ENCODE results near the gene DENND6B. TPM values are rescaled to one million over a fixed set of nuclear protein-coding genes. Genes with fewer than 3 reads are reported as not detected.

DENND6B gene
- total RNA-seq, 5 donors from 2014 or later (not counting 1 experiment from before 2014, with no cell fraction given): 2.1 to 5.0 (median 3.5) TPM

DNA sequence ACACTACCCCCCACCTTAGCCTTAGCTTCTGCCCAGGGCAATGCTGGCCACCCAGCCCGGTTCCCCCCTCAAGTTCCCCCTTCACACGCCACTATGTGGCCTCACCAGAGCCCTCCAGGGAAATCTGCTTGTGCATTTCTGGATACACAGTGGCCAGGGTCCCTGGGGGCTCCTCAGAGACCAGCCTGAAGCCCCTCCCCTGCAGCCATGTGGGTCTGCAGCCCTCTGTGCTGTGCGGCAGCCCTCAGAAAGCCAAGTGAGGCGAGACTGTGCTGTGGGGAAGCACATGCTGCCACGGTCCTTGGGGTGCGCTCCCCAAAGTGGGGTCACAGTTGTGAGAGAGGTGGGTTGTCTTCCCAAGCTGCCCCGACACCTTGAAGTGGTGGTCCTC is 17.2 kb downstream of the DENND6B start:
- CTCF ChIA-PET: no interaction called here
- no peak overlapping the region for H3K4me3 ChIP-seq (ENCODE audit: control insufficient read depth in 1 of 2, extremely low read depth in 1 of 2, low read length in 1 of 2)
- POLR2A ChIA-PET: no interaction called here
- no peaks in the 10 kb centered on the region for H3K9me3 ChIP-seq
- Mint-ChIP-seq H3K27me3 (peaks cover 5 to 12% of the 10 kb centered on the region in 2 donors), H3K4me1 (peaks cover 10 to 19% (median 15%) of the 10 kb centered on the region in 3 donors), H3K9me3 (no peaks in the 10 kb centered on the region), H3K4me3 (no peak overlapping the region), H3K27ac (no peak overlapping the region), H3K36me3 (no peaks in the 10 kb centered on the region)
- no peaks in the 10 kb centered on the region for H3K36me3 ChIP-seq (ENCODE audit: control insufficient read depth in 2 of 2, extremely low read depth in 1 of 2, insufficient read depth in 1 of 2, low read length in 1 of 2)
- DNase-seq (no peak), ATAC-seq (replicated peaks in 1 of 4) (no peak)
- H3K4me1 ChIP-seq (ENCODE audit: control insufficient read depth in 1 of 2, extremely low read depth in 1 of 2, insufficient read depth in 2 of 2, low read length in 2 of 2): peaks cover 8 to 37% of the 10 kb centered on the region in 2 experiments
- H3K27me3 ChIP-seq (replicated peaks in 1 of 2; ENCODE audit: control insufficient read depth in 2 of 2, extremely low read depth in 1 of 2, insufficient read depth in 2 of 2, low read length in 1 of 2): peaks cover 0 to 37% of the 10 kb centered on the region in 2 experiments
- no peak overlapping the region for H3K27ac ChIP-seq (ENCODE audit: low read length)
- 83% methylated on average over 7 of the region's 7 CpGs for WGBS (ENCODE audit: insufficient coverage)

DNA sequence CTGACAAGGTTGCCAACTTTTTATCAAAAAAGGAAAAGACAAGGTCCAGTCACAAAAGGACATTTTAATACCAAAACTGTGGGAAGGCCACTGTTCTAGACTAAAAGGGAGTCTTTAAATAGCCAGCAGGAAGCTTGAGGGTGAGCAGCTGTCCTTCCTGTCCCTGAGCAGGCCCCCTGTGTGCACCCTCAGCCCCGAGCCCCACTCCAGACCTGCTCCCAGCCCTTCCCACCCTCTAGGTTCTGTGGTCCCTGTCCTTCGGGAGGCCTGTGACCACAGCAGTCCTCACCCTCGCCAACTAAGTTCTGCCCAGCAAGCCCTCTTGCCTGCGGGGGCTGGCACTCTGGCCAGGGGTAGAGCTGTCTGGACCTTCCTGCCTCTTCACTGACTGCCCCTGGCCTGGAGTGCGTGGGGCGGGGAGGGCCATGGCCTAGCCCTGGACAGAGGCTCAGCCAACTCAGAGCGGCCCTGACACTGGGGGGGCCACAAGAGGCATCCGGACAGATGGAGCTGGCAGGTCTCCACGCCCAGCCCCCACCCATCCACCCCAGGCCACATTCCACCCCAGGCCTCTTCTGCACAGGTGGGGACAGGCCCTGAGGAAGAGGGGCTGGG is 17.7 kb downstream of the DENND6B start:
- peaks cover 5 to 16% (median 10%) of the 10 kb centered on the region in 3 donors for H3K4me1 Mint-ChIP-seq
- Histone ChIP-seq H3K27ac (ENCODE audit: low read length) (no peak overlapping the region), H3K4me1 (ENCODE audit: control insufficient read depth in 1 of 2, extremely low read depth in 1 of 2, insufficient read depth in 2 of 2, low read length in 2 of 2) (peaks cover 6 to 32% of the 10 kb centered on the region in 2 experiments), H3K36me3 (ENCODE audit: control insufficient read depth in 2 of 2, extremely low read depth in 1 of 2, insufficient read depth in 1 of 2, low read length in 1 of 2) (no peaks in the 10 kb centered on the region), H3K9me3 (no peaks in the 10 kb centered on the region), H3K4me3 (ENCODE audit: control insufficient read depth in 1 of 2, extremely low read depth in 1 of 2, low read length in 1 of 2) (no peak overlapping the region), H3K27me3 (replicated peaks in 1 of 2; ENCODE audit: control insufficient read depth in 2 of 2, extremely low read depth in 1 of 2, insufficient read depth in 2 of 2, low read length in 1 of 2) (peaks cover 0 to 42% of the 10 kb centered on the region in 2 experiments)
- no peaks in the 10 kb centered on the region for H3K36me3 Mint-ChIP-seq
- DNase-seq (no peak), ATAC-seq (replicated peaks in 1 of 4) (no peak)
- peak overlapping the region; percentile 17 to 67 (median 58) for H3K4me3 Mint-ChIP-seq
- H3K9me3 Mint-ChIP-seq: no peaks in the 10 kb centered on the region
- no peak overlapping the region for H3K27ac Mint-ChIP-seq
- H3K27me3 Mint-ChIP-seq: peaks cover 5 to 15% of the 10 kb centered on the region in 2 donors
- CTCF ChIA-PET: no interaction called here
- POLR2A ChIA-PET: no interaction called here
- WGBS (ENCODE audit: insufficient coverage): 74% methylated on average over 7 of the region's 9 CpGs

DNA sequence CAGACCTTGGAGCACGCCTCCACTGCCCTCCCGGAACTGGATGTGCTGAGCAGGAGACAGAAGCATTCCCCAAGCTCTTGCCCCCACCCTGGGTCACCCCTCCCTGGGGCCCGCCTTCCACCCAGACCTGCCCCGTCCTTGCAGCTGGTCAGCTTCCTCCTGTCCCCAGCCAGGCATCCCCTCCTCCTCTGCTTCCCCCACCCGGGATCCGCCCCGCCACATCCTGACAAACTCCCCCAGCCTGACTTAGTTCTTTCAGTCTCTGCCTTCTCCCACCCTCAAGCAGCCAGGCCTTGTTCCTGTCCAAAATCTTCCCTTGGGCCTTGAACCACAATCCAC is 18.2 kb downstream of the DENND6B start:
- CTCF ChIA-PET: no interaction called here
- H3K4me1 ChIP-seq (ENCODE audit: control insufficient read depth in 1 of 2, extremely low read depth in 1 of 2, insufficient read depth in 2 of 2, low read length in 2 of 2): peaks cover 1 to 27% of the 10 kb centered on the region in 2 experiments

DNA sequence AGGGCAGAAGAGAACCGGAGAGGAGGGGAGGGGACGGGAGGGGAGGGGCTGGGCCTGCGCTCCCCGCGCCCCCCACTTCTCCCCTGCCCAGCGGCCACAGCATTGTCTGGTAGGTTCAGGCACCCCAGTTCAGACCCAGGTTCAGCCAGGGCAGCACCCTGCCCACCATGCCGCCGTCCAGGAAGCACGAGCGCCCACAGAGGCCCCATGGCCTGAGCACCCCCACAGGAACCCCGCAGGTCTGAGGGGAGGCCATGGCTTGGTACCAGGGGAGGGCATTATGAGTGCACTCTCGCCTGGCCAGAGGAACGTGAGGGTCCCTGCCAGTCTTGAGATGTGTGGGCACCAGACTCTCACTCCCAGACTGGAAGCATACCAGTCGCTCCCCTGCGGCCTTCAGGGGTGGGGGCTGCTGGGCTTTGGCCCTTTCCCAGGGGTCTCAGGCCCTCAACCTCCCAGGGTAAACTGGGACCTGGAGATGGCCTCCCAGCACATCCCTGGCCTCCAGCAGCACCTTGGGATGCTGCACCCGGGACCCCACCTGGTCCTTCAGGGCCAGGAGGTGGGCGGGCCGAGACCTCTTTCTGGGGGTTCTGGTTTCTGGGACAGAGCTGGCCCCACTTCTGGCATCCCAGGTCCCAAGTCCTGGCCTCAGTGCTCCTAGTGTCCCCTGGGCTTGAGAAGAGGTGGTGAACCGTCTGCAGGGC is 18.8 kb downstream of the DENND6B start:
- Histone ChIP-seq H3K4me1 (ENCODE audit: control insufficient read depth in 1 of 2, extremely low read depth in 1 of 2, insufficient read depth in 2 of 2, low read length in 2 of 2) (peaks cover 0 to 23% of the 10 kb centered on the region in 2 experiments), H3K4me3 (ENCODE audit: control insufficient read depth in 1 of 2, extremely low read depth in 1 of 2, low read length in 1 of 2) (no peak overlapping the region), H3K9me3 (no peaks in the 10 kb centered on the region), H3K27ac (ENCODE audit: low read length) (no peak overlapping the region), H3K36me3 (ENCODE audit: control insufficient read depth in 2 of 2, extremely low read depth in 1 of 2, insufficient read depth in 1 of 2, low read length in 1 of 2) (no peaks in the 10 kb centered on the region), H3K27me3 (replicated peaks in 1 of 2; ENCODE audit: control insufficient read depth in 2 of 2, extremely low read depth in 1 of 2, insufficient read depth in 2 of 2, low read length in 1 of 2) (peaks cover 0 to 52% of the 10 kb centered on the region in 2 experiments)
- WGBS (ENCODE audit: insufficient coverage): 71% methylated on average over 11 of the region's 19 CpGs
- ChIA-PET CTCF (no interaction called here), POLR2A (no interaction called here)
- H3K36me3 Mint-ChIP-seq: no peaks in the 10 kb centered on the region
- H3K27ac Mint-ChIP-seq: no peak overlapping the region
- ATAC-seq (replicated peaks in 1 of 4) (no peak), DNase-seq (no peak)
- H3K27me3 Mint-ChIP-seq: peaks cover 5 to 16% of the 10 kb centered on the region in 2 donors
- peaks cover 0 to 10% (median 6%) of the 10 kb centered on the region in 3 donors for H3K4me1 Mint-ChIP-seq
- peak overlapping the region; percentile 43 to 58 (median 47) for H3K4me3 Mint-ChIP-seq
- no peaks in the 10 kb centered on the region for H3K9me3 Mint-ChIP-seq

More for the DNA sequence above, 18.2 kb downstream of the DENND6B start:
- Histone ChIP-seq H3K27ac (ENCODE audit: low read length) (no peak overlapping the region), H3K27me3 (replicated peaks in 1 of 2; ENCODE audit: control insufficient read depth in 2 of 2, extremely low read depth in 1 of 2, insufficient read depth in 2 of 2, low read length in 1 of 2) (peaks cover 0 to 47% of the 10 kb centered on the region in 2 experiments), H3K36me3 (ENCODE audit: control insufficient read depth in 2 of 2, extremely low read depth in 1 of 2, insufficient read depth in 1 of 2, low read length in 1 of 2) (no peaks in the 10 kb centered on the region), H3K9me3 (no peaks in the 10 kb centered on the region), H3K4me3 (ENCODE audit: control insufficient read depth in 1 of 2, extremely low read depth in 1 of 2, low read length in 1 of 2) (no peak overlapping the region)
- POLR2A ChIA-PET: no interaction called here
- ATAC-seq (replicated peaks in 1 of 4): no peak
- Mint-ChIP-seq H3K4me1 (peaks cover 0 to 11% (median 6%) of the 10 kb centered on the region in 3 donors), H3K9me3 (no peaks in the 10 kb centered on the region), H3K27ac (no peak overlapping the region), H3K36me3 (no peaks in the 10 kb centered on the region), H3K27me3 (peaks cover 5 to 16% of the 10 kb centered on the region in 2 donors), H3K4me3 (peak overlapping the region; percentile 17 to 67 (median 58))
- WGBS (ENCODE audit: insufficient coverage): 55% methylated on average over 7 of the region's 7 CpGs
- DNase-seq: no peak

- Histone ChIP-seq H3K27ac (ENCODE audit: low read length) (no peak within 1 kb of the TSS), H3K27me3 (replicated peaks in 1 of 2; ENCODE audit: control insufficient read depth in 2 of 2, extremely low read depth in 1 of 2, insufficient read depth in 2 of 2, low read length in 1 of 2) (peaks cover 0 to 61% of the 10 kb centered on the region in 2 experiments), H3K36me3 (ENCODE audit: control insufficient read depth in 2 of 2, extremely low read depth in 1 of 2, insufficient read depth in 1 of 2, low read length in 1 of 2) (no peaks in the 10 kb centered on the region), H3K4me1 (ENCODE audit: control insufficient read depth in 1 of 2, extremely low read depth in 1 of 2, insufficient read depth in 2 of 2, low read length in 2 of 2) (peaks cover 0 to 21% of the 10 kb centered on the region in 2 experiments), H3K4me3 (ENCODE audit: control insufficient read depth in 1 of 2, extremely low read depth in 1 of 2, low read length in 1 of 2) (peak within 1 kb of the TSS; percentile 15 to 23), H3K9me3 (no peaks in the 10 kb centered on the region)
- peak; percentile 56 to 71 (median 58) for ATAC-seq (replicated peaks in 1 of 4)
- ChIA-PET POLR2A (no interaction called here), CTCF (no interaction called here)
- Mint-ChIP-seq H3K4me3 (peak within 1 kb of the TSS; percentile 43 to 69 (median 47)), H3K4me1 (peaks cover 0 to 10% (median 6%) of the 10 kb centered on the region in 3 donors), H3K27me3 (peaks cover 5 to 16% of the 10 kb centered on the region in 2 donors), H3K36me3 (no peaks in the 10 kb centered on the region), H3K9me3 (no peaks in the 10 kb centered on the region), H3K27ac (no peak within 1 kb of the TSS)
- WGBS (ENCODE audit: insufficient coverage): 2% methylated on average over 80 of the region's 105 CpGs
- DNase-seq: peak in 6 of 35 experiments; percentile 17 to 47 (median 26)
Measured at GRCh38 chr22:50306753-50307749, 19.8 kb downstream of the DENND6B start, which contains the start of gene PLXNB2. PLXNB2 (minus strand) TSS chr22:50307646; CDS start chr22:50290584, 17,062 bp downstream.
